HG02798 (cell line): Measurements from ENCODE around the gene DDX46.
A peak's percentile ranks its signal among the peaks of the same experiment; 100 is the strongest.
"Not testable (repeated sequence)": the region's sequence is repeated elsewhere in the genome, so short reads cannot be mapped to it uniquely, and the experiment has no call there.

ENCODE experiments used
- ATAC-seq: cut with Tn5 transposase; IDR thresholded peaks from one replicate; pipeline ENCODE4 v1.9.1; 2021; ENCODE audit warnings: mild to moderate bottlenecking; ENCODE audit not compliant: unreplicated experiment, poor library complexity

Gene DDX46, protein sequence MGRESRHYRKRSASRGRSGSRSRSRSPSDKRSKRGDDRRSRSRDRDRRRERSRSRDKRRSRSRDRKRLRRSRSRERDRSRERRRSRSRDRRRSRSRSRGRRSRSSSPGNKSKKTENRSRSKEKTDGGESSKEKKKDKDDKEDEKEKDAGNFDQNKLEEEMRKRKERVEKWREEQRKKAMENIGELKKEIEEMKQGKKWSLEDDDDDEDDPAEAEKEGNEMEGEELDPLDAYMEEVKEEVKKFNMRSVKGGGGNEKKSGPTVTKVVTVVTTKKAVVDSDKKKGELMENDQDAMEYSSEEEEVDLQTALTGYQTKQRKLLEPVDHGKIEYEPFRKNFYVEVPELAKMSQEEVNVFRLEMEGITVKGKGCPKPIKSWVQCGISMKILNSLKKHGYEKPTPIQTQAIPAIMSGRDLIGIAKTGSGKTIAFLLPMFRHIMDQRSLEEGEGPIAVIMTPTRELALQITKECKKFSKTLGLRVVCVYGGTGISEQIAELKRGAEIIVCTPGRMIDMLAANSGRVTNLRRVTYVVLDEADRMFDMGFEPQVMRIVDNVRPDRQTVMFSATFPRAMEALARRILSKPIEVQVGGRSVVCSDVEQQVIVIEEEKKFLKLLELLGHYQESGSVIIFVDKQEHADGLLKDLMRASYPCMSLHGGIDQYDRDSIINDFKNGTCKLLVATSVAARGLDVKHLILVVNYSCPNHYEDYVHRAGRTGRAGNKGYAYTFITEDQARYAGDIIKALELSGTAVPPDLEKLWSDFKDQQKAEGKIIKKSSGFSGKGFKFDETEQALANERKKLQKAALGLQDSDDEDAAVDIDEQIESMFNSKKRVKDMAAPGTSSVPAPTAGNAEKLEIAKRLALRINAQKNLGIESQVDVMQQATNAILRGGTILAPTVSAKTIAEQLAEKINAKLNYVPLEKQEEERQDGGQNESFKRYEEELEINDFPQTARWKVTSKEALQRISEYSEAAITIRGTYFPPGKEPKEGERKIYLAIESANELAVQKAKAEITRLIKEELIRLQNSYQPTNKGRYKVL

DNA sequence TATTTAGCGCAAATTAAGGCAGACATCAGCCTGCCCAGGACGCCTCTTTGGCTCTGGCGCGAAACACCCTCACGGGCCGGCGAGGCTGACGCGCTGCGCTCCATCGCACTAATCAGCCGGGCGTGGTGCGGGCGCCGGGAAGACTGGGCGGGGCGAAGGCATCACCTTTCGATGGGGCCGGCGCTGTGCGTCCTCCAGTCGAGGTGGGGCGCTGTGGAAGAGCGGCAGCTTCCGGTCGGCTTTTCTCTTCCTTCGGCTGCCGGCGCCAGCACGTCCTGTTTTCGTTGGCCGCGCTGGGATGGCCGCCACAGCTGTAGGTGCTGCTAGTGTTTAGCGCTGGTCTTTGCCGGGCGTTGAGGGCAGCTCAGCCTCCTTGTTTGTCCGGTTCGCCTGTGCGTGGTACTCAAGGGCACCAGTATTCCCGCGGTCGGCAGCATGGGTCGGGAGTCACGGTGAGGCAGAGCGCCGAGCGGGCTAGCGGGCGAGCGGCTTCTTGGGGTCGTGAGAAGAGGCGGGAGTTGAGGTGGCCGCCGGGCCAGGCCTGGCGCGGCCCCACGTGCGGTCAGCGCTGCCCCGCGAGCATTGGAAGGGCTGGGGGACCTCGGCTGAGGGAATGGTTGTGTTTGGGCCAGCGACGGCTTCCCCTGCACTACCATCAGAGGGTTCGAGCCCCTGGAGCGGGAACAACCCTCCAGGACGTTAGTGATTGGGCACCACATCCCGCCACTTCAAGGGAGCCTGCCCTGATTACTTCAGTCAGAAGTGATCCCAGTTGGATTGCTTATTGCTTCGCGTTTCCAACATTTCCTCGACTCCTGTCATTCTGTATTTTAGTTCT, at the start of gene DDX46:
DDX46 (plus strand) TSS at position 276 of the 838 bp plus-strand sequence; CDS start at position 436, 160 bp downstream.
- peak; percentile 99 for ATAC-seq

DNA sequence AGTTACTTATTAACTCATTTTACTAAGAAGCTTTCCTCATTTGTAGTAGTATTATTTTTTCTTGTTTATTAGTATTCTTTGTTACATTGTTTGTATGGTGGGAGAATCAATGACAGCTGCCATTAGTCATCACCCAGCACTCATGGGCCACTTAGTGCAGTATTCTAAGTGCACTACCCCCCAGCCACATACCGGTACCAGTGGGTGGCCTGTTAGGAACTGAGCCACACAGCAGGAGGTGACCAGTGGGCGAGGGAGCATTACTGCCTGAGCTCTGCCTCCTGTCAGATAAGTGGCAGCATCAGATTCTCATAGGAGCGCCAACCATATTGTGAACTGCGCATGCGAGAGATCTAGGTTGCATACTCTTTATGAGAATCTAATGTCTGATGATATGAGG, 44.5 kb upstream of the DDX46 start:
- no peak for ATAC-seq

DNA sequence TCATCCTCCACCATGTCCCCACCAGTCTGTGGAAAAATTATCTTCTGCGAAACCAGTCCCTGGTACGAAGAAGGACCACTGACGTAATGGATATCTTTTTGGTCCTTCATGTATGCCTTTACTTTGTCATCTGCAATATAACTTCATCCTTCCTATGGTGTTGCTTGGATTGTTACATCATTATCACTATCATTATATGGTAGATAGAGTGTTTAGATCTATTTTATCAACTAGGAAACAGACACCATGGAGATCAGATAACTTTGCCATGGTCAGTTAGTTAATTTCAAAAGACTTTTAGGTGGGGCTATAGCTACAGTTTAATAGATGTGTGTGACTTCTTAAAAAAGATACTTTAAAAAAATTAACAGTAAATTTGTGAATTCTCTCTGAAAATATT, 44.0 kb upstream of the DDX46 start:
- ATAC-seq, result no peak

DNA sequence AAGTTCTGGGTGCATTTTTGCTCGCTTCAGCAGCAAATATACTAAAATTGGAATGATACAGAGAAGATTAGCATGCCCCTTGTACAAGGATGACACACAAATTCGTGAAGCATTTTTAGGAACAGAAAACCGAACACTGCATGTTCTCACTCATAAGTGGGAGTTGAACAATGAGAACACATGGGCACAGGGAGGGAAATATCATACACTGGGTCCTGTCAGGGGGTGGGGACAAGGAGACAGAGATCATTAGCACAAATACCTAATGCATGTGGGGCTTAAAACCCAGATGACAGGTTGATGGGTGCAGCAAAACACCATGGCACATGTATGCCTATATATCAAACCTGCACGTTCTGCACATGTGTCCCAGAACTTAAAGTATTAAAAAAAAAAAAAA, 43.1 kb upstream of the DDX46 start:
- ATAC-seq, result not testable (repeated sequence)

DNA sequence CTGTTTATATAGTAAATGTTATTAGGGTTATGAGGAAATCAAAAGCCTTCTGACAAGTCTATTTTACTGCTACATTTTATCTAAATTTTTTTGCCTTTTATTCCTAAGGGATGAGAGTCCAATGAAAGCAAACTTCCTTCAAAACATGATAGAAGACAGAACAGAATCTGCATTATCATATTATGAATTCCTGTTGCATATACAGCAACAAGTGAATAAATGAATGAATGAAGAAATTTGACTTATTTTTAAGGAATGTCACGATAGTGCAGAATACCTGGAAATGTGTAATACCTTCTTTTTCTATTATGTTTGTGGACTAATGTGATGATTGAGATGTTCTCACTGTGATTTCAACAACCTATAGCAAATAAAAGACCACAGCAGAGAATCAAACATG, 33.7 kb upstream of the DDX46 start:
- ATAC-seq, result no peak

DNA sequence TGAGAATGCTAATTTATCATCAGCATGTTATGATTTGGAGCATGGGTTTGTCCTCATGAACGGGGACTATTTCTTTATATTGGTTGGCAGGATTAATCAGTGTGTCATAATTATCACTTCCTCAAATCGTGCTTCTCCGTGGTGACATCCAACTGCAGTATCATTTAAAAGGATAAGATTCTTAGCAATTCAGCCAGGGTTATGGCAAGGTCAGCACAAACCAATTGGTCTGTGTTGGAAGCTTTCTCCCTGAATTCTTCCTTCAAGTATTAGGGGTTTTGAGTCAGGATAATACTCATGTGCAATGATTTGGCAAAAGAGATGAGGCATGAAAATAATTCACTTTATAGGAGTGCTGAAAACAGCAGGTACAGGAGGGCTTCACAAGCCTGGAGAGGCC, 25.8 kb upstream of the DDX46 start:
- ATAC-seq, result no peak

DNA sequence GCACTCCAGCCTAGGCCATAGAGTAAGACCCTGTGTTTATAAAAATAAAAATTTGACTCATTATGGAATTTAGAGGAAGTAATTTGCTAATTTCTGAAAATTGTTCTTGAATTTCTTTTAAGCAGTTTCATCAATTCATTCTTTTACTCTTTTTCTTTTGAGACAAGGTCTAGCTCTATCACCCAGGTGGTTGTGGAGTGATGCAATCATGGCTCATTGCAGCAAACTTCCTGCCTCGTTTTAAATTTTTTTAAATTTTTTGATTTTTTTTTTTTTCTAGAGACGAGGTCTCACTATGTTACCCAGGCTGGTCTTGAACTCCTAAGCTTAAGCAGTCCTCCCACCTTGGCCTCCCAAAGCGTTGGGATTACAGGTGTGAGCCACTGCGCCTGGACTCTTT, 23.3 kb upstream of the DDX46 start:
- ATAC-seq, result no peak

DNA sequence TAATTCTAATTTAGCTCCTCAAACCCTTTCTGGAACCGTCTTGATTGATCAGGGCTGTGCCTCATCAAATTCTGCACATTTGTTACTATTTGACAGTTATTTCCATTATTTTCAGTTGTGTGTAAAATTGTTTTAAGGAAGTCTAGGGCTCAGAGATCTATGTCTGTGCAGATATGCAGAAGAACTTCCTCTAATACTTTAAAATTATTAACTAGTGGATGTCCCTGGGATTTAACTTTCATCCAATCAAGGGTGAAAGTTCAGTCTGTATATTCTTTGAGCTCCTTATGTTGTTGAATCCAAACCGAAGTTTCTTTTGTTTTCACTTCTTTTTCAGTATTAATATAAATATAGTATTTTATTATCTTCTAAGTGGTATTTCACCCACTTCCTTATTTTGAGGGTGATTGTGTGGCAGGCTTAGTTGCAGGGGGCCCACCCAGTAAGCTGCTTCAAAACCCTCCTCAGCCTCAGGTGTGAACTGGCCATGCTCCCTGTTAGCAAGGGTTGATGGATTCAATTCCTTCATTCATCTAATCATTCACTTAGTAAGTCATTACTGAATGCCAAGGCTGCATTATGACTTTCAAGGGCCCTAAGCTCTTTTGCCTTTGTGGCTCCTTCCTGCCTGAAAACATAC, 22.3 kb upstream of the DDX46 start:
- ATAC-seq, result no peak

DNA sequence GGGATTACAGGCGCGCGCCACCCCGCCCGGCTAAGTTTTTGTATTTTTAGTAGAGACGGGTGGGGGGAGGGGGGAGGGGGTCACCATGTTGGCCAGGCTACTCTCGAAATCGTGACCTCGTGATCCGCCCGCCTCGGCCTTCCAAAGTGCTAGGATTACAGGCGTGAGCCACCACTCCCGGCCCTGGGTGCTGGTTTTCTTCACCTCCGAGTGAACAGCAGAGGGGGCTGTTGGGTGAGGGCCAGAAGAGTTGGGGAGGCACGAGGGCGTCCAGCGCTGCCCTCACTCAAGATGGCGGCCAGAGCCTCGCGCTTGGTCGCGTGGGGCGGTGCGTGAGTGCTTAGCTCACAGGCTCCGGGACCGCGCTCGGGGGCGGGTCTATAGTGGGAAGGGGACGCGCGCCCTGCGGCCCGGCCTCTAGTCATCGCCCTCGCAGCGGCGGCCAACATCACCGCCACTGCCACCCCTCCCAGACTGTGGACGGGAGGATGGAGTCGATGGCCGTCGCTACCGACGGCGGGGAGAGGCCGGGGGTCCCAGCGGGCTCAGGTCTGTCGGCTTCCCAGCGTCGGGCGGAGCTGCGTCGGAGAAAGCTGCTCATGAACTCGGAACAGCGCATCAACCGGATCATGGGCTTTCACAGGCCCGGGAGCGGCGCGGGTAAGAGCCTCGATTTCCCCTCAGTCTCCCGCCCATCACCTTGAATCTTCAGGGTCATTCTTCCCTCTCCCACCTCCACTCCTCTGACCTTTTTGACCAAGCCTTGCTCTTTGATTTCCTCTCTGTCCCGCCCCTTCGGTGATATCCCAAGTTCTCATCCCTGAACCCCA, 20.2 kb upstream of the DDX46 start, which contains the start of gene CAMLG:
CAMLG (plus strand) TSS at position 416 of the 830 bp plus-strand sequence; CDS start at position 489, 73 bp downstream.
- ATAC-seq, result peak; percentile 98

DNA sequence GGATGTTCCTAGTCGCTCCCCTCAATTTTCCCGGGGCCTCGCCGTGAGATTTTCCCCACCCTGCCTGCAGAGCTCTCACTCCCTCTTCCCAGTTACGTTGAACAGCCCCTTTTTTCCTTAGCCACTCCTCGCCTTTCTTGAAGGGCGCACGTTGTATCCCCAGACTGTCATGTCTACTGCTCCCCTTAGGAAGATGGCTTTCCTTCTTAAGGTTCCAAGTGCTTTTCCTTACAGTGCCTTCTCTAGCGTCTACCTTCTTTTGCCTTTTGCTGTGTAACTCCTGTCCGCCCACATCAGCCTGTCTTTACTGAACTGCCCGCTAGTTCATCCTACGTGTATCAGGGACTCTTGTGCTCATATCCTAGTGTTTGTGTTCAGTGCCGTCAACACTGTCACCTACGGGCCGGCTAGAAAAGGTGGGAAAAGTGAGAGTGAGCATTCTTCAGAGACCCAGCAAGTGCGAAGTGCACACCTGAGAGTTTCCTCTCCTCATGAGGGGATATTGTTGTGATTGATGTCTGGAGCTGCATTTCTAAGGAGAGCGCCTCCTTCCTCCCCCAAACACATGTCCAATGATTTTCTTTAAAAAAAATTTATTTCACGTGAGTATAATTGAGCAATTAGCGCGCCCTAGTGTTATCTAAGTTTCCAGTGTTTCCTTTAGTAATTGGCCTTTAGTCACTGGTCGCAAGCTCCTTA, 19.5 kb upstream of the DDX46 start:
- no peak for ATAC-seq

DNA sequence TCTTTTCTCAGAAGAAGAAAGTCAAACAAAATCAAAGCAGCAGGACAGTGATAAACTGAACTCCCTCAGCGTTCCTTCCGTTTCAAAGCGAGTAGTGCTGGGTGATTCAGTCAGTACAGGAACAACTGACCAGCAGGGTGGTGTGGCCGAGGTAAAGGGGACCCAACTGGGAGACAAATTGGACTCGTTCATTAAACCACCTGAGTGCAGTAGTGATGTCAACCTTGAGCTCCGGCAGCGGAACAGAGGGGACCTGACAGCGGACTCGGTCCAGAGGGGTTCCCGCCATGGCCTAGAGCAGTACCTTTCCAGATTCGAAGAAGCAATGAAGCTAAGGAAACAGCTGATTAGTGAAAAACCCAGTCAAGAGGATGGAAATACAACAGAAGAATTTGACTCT, 17.5 kb upstream of the DDX46 start:
- no peak for ATAC-seq

DNA sequence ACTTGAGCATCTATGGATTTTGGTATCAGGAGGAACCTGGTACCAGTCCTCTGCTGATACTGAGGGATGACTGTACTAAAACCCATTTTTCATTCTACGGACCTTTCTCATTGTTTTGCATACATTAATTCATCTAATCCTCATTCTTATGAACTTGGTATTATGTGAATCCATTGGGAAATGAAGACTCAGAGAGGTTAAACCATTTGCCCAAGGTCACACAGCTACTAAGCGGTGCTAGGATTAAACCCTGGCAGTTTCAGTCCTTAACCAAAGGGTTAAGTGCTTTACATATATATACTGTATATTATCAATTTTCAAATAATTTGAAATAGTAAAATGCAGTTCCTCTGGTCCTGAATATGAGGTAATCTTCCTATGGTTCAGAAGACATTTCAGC, 16.4 kb upstream of the DDX46 start:
- no peak for ATAC-seq

DNA sequence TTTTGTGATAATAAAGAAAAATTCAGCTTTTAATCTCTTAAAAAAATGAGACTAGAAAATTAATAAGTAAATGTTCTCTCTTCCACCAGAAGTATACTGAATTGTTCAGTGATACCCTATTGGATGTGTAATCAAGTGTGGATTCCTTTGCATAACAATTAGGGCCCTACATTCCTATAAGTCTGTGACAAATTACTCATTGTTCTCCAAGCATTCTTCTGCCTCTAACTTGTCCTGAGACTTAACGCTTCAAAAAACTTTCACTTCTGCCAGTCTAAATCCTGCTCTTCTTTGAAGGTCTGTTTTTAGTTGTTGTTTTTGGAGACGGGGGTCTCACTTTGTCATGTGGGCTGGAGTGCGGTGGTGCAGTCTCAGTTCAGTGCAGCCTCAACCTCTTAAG, 9.2 kb upstream of the DDX46 start:
- ATAC-seq, result no peak

DNA sequence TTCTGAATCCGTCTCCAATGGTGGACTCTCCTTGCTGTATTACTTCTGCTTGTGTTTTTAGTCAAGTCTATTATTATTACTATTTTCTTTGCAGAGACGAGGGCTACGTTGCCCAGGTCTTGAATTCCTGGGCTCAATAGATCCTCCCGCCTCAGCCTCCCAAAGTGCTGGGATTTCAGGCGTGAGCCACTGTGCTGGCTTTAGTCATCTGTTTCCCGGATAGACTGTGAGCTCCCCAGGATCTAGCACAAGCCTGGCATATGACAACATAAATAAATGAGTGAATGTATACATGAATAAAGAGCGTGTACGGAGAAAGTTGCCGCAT, 439 bp upstream of the DDX46 start:
- no peak for ATAC-seq

DNA sequence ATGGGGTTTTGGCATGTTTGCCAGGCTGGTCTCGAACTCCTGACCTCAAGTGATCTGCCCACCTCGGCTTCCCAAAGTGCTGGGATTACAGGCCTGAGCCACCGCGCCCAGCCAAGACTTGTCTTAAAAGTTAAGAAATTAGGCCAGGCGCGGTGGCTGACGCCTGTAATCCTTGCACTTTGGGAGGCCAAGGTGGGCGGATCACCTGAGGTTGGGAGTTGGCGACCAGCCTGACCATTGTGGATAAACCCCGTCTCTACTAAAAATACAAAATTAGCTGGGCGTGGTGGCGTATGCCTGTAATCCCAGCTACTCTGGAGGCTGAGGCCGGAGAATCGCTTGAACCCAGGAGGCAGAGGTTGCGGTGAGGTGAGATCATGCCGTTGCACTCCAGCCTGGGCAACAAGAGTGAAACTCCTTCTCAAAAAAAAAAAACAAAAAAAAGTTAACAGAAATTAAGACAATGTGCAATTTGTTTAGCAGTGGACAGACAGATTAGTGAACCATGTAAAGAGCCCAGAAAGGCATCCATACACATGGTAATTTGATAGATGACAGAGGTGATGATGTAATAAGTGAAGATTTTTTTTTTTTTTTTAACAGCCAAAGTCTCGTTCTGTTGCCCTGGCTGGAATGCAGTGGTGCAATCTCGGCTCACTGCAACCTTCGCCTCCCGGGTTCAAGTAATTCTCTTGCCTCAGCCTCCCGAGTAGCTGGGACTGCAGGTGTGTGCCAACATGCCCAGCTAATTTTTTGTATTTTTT, 9.1 kb downstream of the DDX46 start:
- ATAC-seq, result not testable (repeated sequence)

DNA sequence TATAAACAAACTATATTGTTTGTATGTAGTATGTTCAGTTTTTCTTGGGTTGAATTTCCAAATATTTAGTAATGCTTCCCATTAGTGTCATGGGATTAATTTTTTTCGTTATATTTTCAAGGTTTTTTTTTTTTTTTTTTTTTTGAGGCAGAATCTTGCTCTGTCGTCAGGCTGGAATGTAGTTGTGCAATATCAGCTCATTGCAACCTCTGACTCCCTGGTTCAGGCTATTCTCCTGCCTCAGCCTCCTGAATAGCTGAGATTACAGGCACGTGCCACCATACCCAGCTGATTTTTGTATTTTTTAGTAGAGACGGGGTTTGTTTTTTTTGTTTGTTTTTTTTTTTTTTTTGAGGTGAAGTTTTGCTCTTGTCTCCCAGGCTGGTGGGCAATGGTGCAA, 10.6 kb downstream of the DDX46 start:
- no peak for ATAC-seq

DNA sequence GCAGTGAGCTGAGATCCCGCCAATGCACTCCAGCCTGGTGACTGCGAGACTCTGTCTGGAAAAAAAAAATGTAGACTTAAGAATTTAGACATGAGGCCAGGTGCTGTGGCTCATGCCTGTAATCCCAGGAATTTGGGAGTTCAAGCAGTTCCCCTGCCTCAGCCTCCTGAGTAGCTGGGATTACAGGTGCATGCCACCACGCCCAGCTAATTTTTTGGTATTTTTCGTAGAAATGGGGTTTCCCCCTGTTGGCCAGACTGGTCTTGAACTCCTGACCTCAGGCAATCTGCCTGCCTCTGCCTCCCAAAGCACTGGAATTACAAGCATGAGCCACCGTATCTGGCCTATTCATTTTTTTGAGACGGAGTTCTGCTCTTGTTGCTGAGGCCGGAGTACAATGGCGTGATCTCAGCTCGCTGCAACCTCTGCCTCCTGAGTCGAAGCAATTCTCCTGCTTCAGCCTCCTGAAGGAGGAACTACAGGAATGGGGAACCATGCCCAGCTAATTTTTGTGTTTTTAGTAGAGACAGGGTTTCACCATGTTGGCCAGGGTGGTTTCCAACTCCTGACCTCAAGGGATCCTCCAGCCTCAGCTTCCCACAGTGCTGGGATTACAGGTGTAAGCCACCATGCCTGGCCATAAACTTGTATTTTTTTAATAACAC, 14.0 kb downstream of the DDX46 start:
- ATAC-seq, result no peak
